GM12878 (cell line): ENCODE data around the gene MRPL46.

Experiments used
- EP300 ChIP-seq, 2 experiments: fragments of 150-350 bp in 1 of 2; IDR thresholded peaks; 2 replicates each; pipeline ENCODE4 v1.6.1; 2011 to 2012; ENCODE audit warnings: low read depth in 2 of 2, low read length in 2 of 2, borderline replicate concordance in 1 of 2, improper control_type of control experiment in 1 of 2, inconsistent platforms in 1 of 2; ENCODE audit not compliant: control insufficient read depth in 1 of 2
- EZH2 ChIP-seq: IDR thresholded peaks from 2 replicates; pipeline ENCODE4 v1.6.1; 2012; ENCODE audit warnings: low read depth, mild to moderate bottlenecking, control low read depth, inconsistent platforms, low read length, borderline replicate concordance; ENCODE audit not compliant: control insufficient read depth
- FOXM1 ChIP-seq: IDR thresholded peaks from 2 replicates; pipeline ENCODE4 v1.6.1; 2012; ENCODE audit warnings: low read depth, mild to moderate bottlenecking, inconsistent platforms, low read length, moderate library complexity
- ZBED1 ChIP-seq: IDR thresholded peaks from 2 replicates; pipeline ENCODE4 v1.6.1; 2016; ENCODE audit warnings: borderline replicate concordance
- ZNF24 ChIP-seq: fragments of 450-650 bp; IDR thresholded peaks from 2 replicates; pipeline ENCODE4 v1.6.1; 2017; ENCODE audit warnings: antibody characterized with exemption, mild to moderate bottlenecking
- TF ChIP-seq, protein P1 (sequence below), 3 experiments: IDR thresholded peaks in 2 of 3; conservative IDR thresholded peaks in 1 of 3; 2 replicates each; pipeline ENCODE4 v1.5.1; 2011; ENCODE audit warnings: low read depth in 3 of 3, low read length in 3 of 3, mild to moderate bottlenecking in 3 of 3, control low read depth in 2 of 3, moderate library complexity in 2 of 3, inconsistent platforms in 1 of 3, mixed read lengths in 1 of 3; ENCODE audit not compliant: control insufficient read depth in 2 of 3, insufficient read depth in 1 of 3; ENCODE audit errors: extremely low read depth in 1 of 3
- TF ChIP-seq, protein P2 (sequence below): IDR thresholded peaks from 2 replicates; pipeline ENCODE4 v1.6.1; 2011; ENCODE audit warnings: mild to moderate bottlenecking, low read depth, low read length, moderate library complexity; ENCODE audit not compliant: insufficient replicate concordance
- TF ChIP-seq, protein P3 (sequence below): fragments of 450-650 bp; IDR thresholded peaks from 2 replicates; pipeline ENCODE4 v1.6.1; 2017; ENCODE audit warnings: mild to moderate bottlenecking, moderate library complexity
- TF ChIP-seq, protein P4 (sequence below): IDR thresholded peaks from 2 replicates; pipeline ENCODE4 v1.6.1; 2012; ENCODE audit warnings: low read depth, low read length, improper control_type of control experiment

DNA sequence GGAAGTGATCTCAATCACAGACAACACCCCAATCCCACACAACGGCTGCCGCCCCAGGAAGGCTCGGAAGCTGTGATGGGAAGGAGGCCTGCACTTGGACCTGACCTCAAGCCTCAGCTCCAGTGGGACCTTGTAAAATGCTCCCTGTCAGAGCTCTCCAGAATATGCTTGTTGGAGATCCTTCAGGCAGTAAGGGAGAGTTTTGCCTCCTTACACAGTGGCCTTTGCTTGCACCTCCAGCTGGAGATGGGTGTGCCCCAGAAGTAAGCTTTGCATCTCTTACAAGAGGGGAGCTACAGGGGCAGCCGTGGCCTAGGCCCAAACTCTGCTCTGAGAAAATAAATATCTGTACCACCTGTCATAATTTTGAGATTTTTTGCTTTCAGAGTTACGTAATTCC lies 10.7 kb upstream of the MRPL46 start:
- TF ChIP-seq FOXM1 (no peak), ZBED1 (no peak), EP300 (IDR thresholded peaks at IDR 0.05; ENCODE audit: borderline replicate concordance in 1 of 2, control insufficient read depth in 1 of 2, low read depth in 2 of 2, low read length in 2 of 2) (no peak), ZNF24 (no peak), EZH2 (no peak)
- TF ChIP-seq, protein P1, sequence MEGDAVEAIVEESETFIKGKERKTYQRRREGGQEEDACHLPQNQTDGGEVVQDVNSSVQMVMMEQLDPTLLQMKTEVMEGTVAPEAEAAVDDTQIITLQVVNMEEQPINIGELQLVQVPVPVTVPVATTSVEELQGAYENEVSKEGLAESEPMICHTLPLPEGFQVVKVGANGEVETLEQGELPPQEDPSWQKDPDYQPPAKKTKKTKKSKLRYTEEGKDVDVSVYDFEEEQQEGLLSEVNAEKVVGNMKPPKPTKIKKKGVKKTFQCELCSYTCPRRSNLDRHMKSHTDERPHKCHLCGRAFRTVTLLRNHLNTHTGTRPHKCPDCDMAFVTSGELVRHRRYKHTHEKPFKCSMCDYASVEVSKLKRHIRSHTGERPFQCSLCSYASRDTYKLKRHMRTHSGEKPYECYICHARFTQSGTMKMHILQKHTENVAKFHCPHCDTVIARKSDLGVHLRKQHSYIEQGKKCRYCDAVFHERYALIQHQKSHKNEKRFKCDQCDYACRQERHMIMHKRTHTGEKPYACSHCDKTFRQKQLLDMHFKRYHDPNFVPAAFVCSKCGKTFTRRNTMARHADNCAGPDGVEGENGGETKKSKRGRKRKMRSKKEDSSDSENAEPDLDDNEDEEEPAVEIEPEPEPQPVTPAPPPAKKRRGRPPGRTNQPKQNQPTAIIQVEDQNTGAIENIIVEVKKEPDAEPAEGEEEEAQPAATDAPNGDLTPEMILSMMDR (IDR thresholded peaks at IDR 0.05 in 2 of 3, conservative IDR thresholded peaks at IDR 0.05 in 1 of 3; ENCODE audit: control insufficient read depth in 2 of 3, extremely low read depth in 1 of 3, insufficient read depth in 1 of 3, low read depth in 3 of 3, low read length in 3 of 3) = no peak
- TF ChIP-seq, protein P2, sequence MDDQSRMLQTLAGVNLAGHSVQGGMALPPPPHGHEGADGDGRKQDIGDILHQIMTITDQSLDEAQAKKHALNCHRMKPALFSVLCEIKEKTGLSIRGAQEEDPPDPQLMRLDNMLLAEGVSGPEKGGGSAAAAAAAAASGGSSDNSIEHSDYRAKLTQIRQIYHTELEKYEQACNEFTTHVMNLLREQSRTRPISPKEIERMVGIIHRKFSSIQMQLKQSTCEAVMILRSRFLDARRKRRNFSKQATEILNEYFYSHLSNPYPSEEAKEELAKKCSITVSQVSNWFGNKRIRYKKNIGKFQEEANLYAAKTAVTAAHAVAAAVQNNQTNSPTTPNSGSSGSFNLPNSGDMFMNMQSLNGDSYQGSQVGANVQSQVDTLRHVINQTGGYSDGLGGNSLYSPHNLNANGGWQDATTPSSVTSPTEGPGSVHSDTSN = no peak
- TF ChIP-seq, protein P3, sequence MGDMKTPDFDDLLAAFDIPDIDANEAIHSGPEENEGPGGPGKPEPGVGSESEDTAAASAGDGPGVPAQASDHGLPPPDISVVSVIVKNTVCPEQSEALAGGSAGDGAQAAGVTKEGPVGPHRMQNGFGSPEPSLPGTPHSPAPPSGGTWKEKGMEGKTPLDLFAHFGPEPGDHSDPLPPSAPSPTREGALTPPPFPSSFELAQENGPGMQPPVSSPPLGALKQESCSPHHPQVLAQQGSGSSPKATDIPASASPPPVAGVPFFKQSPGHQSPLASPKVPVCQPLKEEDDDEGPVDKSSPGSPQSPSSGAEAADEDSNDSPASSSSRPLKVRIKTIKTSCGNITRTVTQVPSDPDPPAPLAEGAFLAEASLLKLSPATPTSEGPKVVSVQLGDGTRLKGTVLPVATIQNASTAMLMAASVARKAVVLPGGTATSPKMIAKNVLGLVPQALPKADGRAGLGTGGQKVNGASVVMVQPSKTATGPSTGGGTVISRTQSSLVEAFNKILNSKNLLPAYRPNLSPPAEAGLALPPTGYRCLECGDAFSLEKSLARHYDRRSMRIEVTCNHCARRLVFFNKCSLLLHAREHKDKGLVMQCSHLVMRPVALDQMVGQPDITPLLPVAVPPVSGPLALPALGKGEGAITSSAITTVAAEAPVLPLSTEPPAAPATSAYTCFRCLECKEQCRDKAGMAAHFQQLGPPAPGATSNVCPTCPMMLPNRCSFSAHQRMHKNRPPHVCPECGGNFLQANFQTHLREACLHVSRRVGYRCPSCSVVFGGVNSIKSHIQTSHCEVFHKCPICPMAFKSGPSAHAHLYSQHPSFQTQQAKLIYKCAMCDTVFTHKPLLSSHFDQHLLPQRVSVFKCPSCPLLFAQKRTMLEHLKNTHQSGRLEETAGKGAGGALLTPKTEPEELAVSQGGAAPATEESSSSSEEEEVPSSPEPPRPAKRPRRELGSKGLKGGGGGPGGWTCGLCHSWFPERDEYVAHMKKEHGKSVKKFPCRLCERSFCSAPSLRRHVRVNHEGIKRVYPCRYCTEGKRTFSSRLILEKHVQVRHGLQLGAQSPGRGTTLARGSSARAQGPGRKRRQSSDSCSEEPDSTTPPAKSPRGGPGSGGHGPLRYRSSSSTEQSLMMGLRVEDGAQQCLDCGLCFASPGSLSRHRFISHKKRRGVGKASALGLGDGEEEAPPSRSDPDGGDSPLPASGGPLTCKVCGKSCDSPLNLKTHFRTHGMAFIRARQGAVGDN = no peak
- TF ChIP-seq, protein P4, sequence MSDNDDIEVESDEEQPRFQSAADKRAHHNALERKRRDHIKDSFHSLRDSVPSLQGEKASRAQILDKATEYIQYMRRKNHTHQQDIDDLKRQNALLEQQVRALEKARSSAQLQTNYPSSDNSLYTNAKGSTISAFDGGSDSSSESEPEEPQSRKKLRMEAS = no peak
